ENCODE measurements around the gene MRPS10. TPM values are rescaled to one million over a fixed set of nuclear protein-coding genes. Genes with fewer than 3 reads are reported as not detected.

The MRPS10 gene
- total and polyA plus RNA-seq, 7 experiments from 2014 or later = 17.0 to 60.9 (median 26.7) TPM

GRCh38 chr6:42162384-42162783, 55.3 kb downstream of the MRPS10 start:
- Mint-ChIP-seq H3K27me3 (peaks cover 0 to 8% (median 6%) of the 10 kb centered on the region in 5 donors), H3K27ac (no peak overlapping the region), H3K4me1 (peaks cover 0 to 10% (median 5%) of the 10 kb centered on the region in 7 donors), H3K4me3 (no peak overlapping the region), H3K36me3 (no peaks in the 10 kb centered on the region), H3K9me3 (no peaks in the 10 kb centered on the region)
- no peaks in the 10 kb centered on the region for H3K27me3 ChIP-seq (ENCODE audit: control insufficient read depth in 2 of 2, insufficient read depth in 2 of 2, low read length in 2 of 2)
- no peaks in the 10 kb centered on the region for H3K9me3 ChIP-seq (ENCODE audit: control insufficient read depth in 2 of 3, low read length in 3 of 3)
- CTCF ChIA-PET = interaction anchor here (0.6 kb wide), 1 partner anchor 68 kb away, joined by 3 read pairs; no protein-coding TSS in a partner anchor
- no peaks in the 10 kb centered on the region for H3K36me3 ChIP-seq (ENCODE audit: control insufficient read depth in 2 of 3, insufficient read depth in 3 of 3, low read length in 3 of 3)
- no peak overlapping the region for H3K4me3 ChIP-seq (ENCODE audit: low read length)
- H3K4me1 ChIP-seq (ENCODE audit: control insufficient read depth in 2 of 2, insufficient read depth in 2 of 2, low read length in 2 of 2) = no peaks in the 10 kb centered on the region
- intact Hi-C loops (cut with micrococcal nuclease) = loop anchor here in 1 of 2 donors (10.0 kb wide), 1 partner anchor 558 kb away; no protein-coding TSS in a partner anchor
- POLR2A ChIA-PET = no interaction called here
- H3K27ac ChIP-seq (ENCODE audit: low read depth, low read length) = no peak overlapping the region
- no peak for ATAC-seq
- DNase-seq = no peak

DNA sequence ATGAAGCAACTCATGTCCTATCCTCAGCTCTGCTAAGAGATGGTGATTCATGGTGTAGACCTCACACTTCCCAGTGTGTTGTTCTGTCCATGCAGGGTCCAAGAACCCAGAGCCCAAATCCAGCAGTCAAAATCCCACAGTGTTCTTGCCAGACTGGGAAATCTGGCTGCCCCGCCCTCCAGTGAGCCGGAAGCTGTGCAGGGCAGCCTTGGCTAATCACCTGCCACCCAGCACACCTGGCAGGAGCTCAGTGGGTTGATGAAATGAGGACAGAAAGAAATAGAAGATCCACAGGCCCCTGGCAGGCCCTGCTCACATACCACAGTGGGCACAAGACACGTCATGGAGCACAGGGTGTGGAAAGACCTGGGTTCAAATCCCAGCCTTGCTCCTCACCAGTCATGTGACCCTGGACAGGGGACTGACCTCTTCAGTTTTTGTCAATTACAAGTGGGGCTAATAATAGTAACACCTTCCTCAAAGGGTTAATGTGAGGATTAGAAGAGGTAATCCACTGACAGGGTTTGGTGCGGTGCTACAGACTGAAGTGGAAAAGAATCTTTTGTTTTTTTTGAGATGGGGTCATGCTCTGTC, 58.1 kb downstream of the MRPS10 start:
- ChIA-PET POLR2A (no interaction called here), CTCF (interaction anchor here (0.6 to 0.7 kb wide), 2 partner anchors 17 to 80 kb away, joined by 3 to 4 read pairs; partner anchors contain the start of gene C6orf132)
- intact Hi-C loops (cut with micrococcal nuclease) = loop anchor here in 1 of 2 donors (10.0 kb wide), 1 partner anchor 555 kb away; no protein-coding TSS in a partner anchor

GRCh38 chr6:42158631-42159030, 59.0 kb downstream of the MRPS10 start:
- Mint-ChIP-seq H3K4me3 (no peak overlapping the region), H3K4me1 (no peaks in the 10 kb centered on the region), H3K36me3 (no peaks in the 10 kb centered on the region), H3K27ac (no peak overlapping the region), H3K27me3 (peaks cover 0 to 8% (median 6%) of the 10 kb centered on the region in 5 donors), H3K9me3 (no peaks in the 10 kb centered on the region)
- intact Hi-C loops (cut with micrococcal nuclease) = no loop called here
- Histone ChIP-seq H3K27me3 (ENCODE audit: control insufficient read depth in 2 of 2, insufficient read depth in 2 of 2, low read length in 2 of 2) (no peaks in the 10 kb centered on the region), H3K36me3 (ENCODE audit: control insufficient read depth in 2 of 3, insufficient read depth in 3 of 3, low read length in 3 of 3) (no peaks in the 10 kb centered on the region), H3K4me1 (ENCODE audit: control insufficient read depth in 2 of 2, insufficient read depth in 2 of 2, low read length in 2 of 2) (no peaks in the 10 kb centered on the region), H3K9me3 (ENCODE audit: control insufficient read depth in 2 of 3, low read length in 3 of 3) (no peaks in the 10 kb centered on the region), H3K4me3 (ENCODE audit: low read length) (no peak overlapping the region), H3K27ac (ENCODE audit: low read depth, low read length) (no peak overlapping the region)
- ATAC-seq = no peak
- CTCF ChIA-PET = no interaction called here
- POLR2A ChIA-PET = no interaction called here
- DNase-seq = no peak

More for the DNA sequence above, 58.1 kb downstream of the MRPS10 start:
- Mint-ChIP-seq H3K27me3 (peaks cover 0 to 8% (median 6%) of the 10 kb centered on the region in 5 donors), H3K9me3 (no peaks in the 10 kb centered on the region), H3K4me1 (no peaks in the 10 kb centered on the region), H3K36me3 (no peaks in the 10 kb centered on the region), H3K4me3 (no peak overlapping the region), H3K27ac (no peak overlapping the region)
- Histone ChIP-seq H3K4me3 (ENCODE audit: low read length) (no peak overlapping the region), H3K27ac (ENCODE audit: low read depth, low read length) (no peak overlapping the region), H3K27me3 (ENCODE audit: control insufficient read depth in 2 of 2, insufficient read depth in 2 of 2, low read length in 2 of 2) (no peaks in the 10 kb centered on the region), H3K36me3 (ENCODE audit: control insufficient read depth in 2 of 3, insufficient read depth in 3 of 3, low read length in 3 of 3) (no peaks in the 10 kb centered on the region), H3K9me3 (ENCODE audit: control insufficient read depth in 2 of 3, low read length in 3 of 3) (no peaks in the 10 kb centered on the region), H3K4me1 (ENCODE audit: control insufficient read depth in 2 of 2, insufficient read depth in 2 of 2, low read length in 2 of 2) (no peaks in the 10 kb centered on the region)
- ATAC-seq (no peak), DNase-seq (no peak)

DNA sequence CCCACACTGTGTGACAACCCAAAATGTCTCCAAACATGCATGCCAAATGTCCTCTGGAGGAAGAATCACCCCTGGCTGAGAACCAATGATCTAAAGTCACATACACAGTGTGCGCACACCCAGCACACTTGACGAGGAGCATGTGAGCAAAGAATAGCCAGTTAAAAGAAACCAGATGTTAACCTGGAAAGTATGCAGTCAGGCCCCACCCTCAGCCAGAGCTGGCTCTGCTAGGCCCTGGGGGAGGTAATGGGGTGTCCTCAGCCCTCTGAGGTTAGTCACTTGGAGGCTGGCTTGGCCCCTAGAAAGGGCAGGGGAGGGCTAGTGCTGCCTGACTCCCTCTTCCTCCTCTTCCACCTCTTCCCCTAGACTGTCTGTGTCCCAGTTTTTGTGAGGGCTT, 59.6 kb downstream of the MRPS10 start:
- Mint-ChIP-seq H3K27me3 (peaks cover 0 to 8% (median 6%) of the 10 kb centered on the region in 5 donors), H3K9me3 (no peaks in the 10 kb centered on the region), H3K4me3 (no peak overlapping the region), H3K36me3 (no peaks in the 10 kb centered on the region), H3K4me1 (no peaks in the 10 kb centered on the region), H3K27ac (peak overlapping the region in 1 of 9 donors; percentile 32)
- ChIA-PET POLR2A (no interaction called here), CTCF (no interaction called here)
- Histone ChIP-seq H3K36me3 (ENCODE audit: control insufficient read depth in 2 of 3, insufficient read depth in 3 of 3, low read length in 3 of 3) (no peaks in the 10 kb centered on the region), H3K9me3 (ENCODE audit: control insufficient read depth in 2 of 3, low read length in 3 of 3) (no peaks in the 10 kb centered on the region), H3K4me1 (ENCODE audit: control insufficient read depth in 2 of 2, insufficient read depth in 2 of 2, low read length in 2 of 2) (no peaks in the 10 kb centered on the region), H3K27ac (ENCODE audit: low read depth, low read length) (no peak overlapping the region), H3K27me3 (ENCODE audit: control insufficient read depth in 2 of 2, insufficient read depth in 2 of 2, low read length in 2 of 2) (no peaks in the 10 kb centered on the region), H3K4me3 (ENCODE audit: low read length) (no peak overlapping the region)
- ATAC-seq (no peak), DNase-seq (no peak)
- intact Hi-C loops (cut with micrococcal nuclease) = no loop called here

Other genes starting within 250 kb of the MRPS10 start
- gene TAF8, start 167.3 kb downstream of the MRPS10 start, total RNA-seq = 10 to 100 TPM; 41.6 to 58.2 (median 50.8) TPM
- 10 to 100 TPM; 23.3 to 24.6 TPM for gene TAF8, start 167.3 kb downstream of the MRPS10 start, polyA plus RNA-seq
- gene C6orf132, start 75.2 kb downstream of the MRPS10 start, total RNA-seq = under 1 TPM in 1 of 5 experiments, not detected in 4; 0.07 TPM
- not detected for gene C6orf132, start 75.2 kb downstream of the MRPS10 start, polyA plus RNA-seq
- not detected for gene GUCA1A, start 44.5 kb downstream of the MRPS10 start, total RNA-seq
- gene GUCA1A, start 44.5 kb downstream of the MRPS10 start, polyA plus RNA-seq = not detected
- 1 to 10 TPM; 1.0 to 6.9 (median 4.9) TPM for gene GUCA1B, start 22.9 kb downstream of the MRPS10 start, total RNA-seq
- under 1 TPM in 1 of 2 donors, not detected in 1; 0.28 TPM for gene GUCA1B, start 22.9 kb downstream of the MRPS10 start, polyA plus RNA-seq
- gene TRERF1, start 234.1 kb upstream of the MRPS10 start, total RNA-seq = 10 to 100 TPM; 20.7 to 32.4 (median 27.1) TPM
- 1 to 10 TPM; 4.8 to 7.5 TPM for gene TRERF1, start 234.1 kb upstream of the MRPS10 start, polyA plus RNA-seq

Measured in naive thymus-derived CD4-positive, alpha-beta T cell (primary cell).